Dermis blood vessel endothelial cell (primary cell): Measurements from ENCODE around the gene B4GALNT4. TPM values are rescaled to one million over a fixed set of nuclear protein-coding genes. Genes with fewer than 3 reads are reported as not detected.
"Not testable (repeated sequence)": the region's sequence is repeated elsewhere in the genome, so short reads cannot be mapped to it uniquely, and the experiment has no call there.

Source experiments
- DNase-seq: peaks from one replicate; pipeline ENCODE4 v3.0.0; 2010
- total RNA-seq: library from RNA; depleted of rRNA; stranded (reverse); fragments of >200 nt; gene quantifications from 2 replicates; pipeline ENCODE4 v1.2.3, GENCODE V29; 2014

B4GALNT4 gene
- total RNA-seq, 1 donor from 2014 or later: 5.6 TPM

- not testable (repeated sequence) for DNase-seq
Observed at GRCh38 chr11:424766-425165, 55.5 kb downstream of the B4GALNT4 start.

DNA sequence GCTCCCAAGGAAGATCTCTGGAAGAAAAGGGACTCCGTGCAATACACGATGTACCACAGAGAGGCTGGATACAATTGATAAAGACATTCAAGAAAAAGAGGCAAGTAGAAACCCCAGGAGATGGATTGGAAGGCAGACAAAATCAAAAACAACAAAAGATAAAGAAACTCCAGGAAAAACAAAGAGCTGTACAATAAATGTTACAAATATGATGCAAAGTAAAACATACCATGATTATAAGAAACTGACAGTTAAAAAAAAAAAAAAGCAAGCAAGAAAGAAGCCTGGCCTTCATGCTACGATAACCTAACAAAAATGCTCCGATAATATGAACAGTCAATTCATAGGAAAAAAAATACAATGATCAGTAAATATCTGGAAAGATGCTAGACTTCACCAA, 56.0 kb downstream of the B4GALNT4 start:
- no peak for DNase-seq

DNA sequence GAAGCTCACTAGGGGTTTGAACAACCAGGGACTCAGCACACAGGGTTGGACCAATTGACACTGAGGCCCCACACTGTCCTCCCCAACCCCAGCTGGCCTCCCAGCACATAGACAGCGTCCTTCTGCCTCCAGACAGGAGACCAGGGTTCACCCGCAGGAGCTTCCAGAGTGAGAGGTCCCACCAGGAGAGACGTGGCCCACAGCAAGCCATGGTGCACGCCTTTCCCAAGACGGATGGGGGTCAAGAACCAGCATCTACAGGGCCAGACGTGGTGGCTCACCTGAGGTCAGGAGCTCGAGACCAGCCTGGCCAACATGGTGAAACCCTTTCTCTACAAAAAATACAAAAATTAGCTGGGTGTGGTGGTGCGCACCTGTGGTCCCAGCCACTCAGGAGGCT, 57.6 kb downstream of the B4GALNT4 start:
- DNase-seq: no peak

DNA sequence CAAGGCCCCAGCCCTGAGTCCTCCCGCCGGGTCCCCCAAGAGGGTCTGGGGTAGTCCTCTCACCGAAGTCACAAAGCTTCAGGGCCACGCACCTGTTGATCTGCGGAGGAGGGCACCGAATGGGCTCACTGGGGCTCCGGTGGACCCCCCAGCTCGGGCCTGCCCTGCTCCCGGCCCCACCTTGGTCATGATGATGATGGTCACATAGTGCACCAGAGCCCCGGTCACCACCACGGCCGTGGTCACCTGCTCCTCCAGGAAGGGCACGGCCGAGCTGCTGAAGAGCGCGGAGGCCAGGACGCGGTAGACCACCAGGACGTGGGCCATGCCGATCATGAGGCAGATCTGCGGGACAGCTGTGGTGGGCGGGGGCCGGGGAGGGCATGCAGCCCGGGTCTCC, 59.0 kb downstream of the B4GALNT4 start:
- DNase-seq: no peak

GRCh38 chr11:429391-429790, 60.1 kb downstream of the B4GALNT4 start:
- no peak for DNase-seq

- no peak for DNase-seq
Observed at GRCh38 chr11:429931-430456, 60.7 kb downstream of the B4GALNT4 start.

Other genes with a start within 250 kb of the B4GALNT4 start
- gene SCGB1C1, start 176.4 kb upstream of the B4GALNT4 start, total RNA-seq: not detected in 2 replicates
- gene BET1L, start 162.1 kb upstream of the B4GALNT4 start, total RNA-seq: 13.4 and 17.3 TPM in 2 replicates
- 127 and 140 TPM in 2 replicates for gene RIC8A, start 161.8 kb upstream of the B4GALNT4 start, total RNA-seq
- gene SIRT3, start 133.2 kb upstream of the B4GALNT4 start, total RNA-seq: 7.1 and 9.0 TPM in 2 replicates
- 160 and 183 TPM in 2 replicates for gene PSMD13, start 132.5 kb upstream of the B4GALNT4 start, total RNA-seq
- not detected in 2 replicates for gene NLRP6, start 91.1 kb upstream of the B4GALNT4 start, total RNA-seq
- 15.1 and 28.4 TPM in 2 replicates for gene PGGHG, start 80.4 kb upstream of the B4GALNT4 start, total RNA-seq
- not detected in 2 replicates for gene IFITM5, start 70.0 kb upstream of the B4GALNT4 start, total RNA-seq
- 69.8 and 135 TPM in 2 replicates for gene IFITM2, start 61.7 kb upstream of the B4GALNT4 start, total RNA-seq
- gene IFITM1, start 55.5 kb upstream of the B4GALNT4 start, total RNA-seq: 0.37 and 3.4 TPM in 2 replicates
- gene IFITM3, start 48.6 kb upstream of the B4GALNT4 start, total RNA-seq: 41.4 and 80.2 TPM in 2 replicates
- 0.09 and 0.68 TPM in 2 replicates for gene PKP3, start 24.7 kb downstream of the B4GALNT4 start, total RNA-seq
- gene SIGIRR, start 45.5 kb downstream of the B4GALNT4 start, total RNA-seq: 43.2 and 52.2 TPM in 2 replicates
- gene ANO9, start 72.5 kb downstream of the B4GALNT4 start, total RNA-seq: 0.42 and 10.7 TPM in 2 replicates
- 34.5 and 50.2 TPM in 2 replicates for gene PTDSS2, start 80.8 kb downstream of the B4GALNT4 start, total RNA-seq
- gene RNH1, start 137.7 kb downstream of the B4GALNT4 start, total RNA-seq: 257 and 310 TPM in 2 replicates
- gene HRAS, start 166.1 kb downstream of the B4GALNT4 start, total RNA-seq: 51.6 and 70.2 TPM in 2 replicates
- gene LRRC56, start 168.0 kb downstream of the B4GALNT4 start, total RNA-seq: 0.56 and 0.68 TPM in 2 replicates
- gene LMNTD2, start 191.2 kb downstream of the B4GALNT4 start, total RNA-seq: 1.3 and 2.6 TPM in 2 replicates
- 21.3 and 25.2 TPM in 2 replicates for gene RASSF7, start 191.5 kb downstream of the B4GALNT4 start, total RNA-seq
- gene PHRF1, start 207.0 kb downstream of the B4GALNT4 start, total RNA-seq: 27.7 and 31.4 TPM in 2 replicates
- gene IRF7, start 246.5 kb downstream of the B4GALNT4 start, total RNA-seq: 16.8 and 24.2 TPM in 2 replicates